ENCODE results near the gene SLC43A1. TPM values are rescaled to one million over a fixed set of nuclear protein-coding genes. Genes with fewer than 3 reads are reported as not detected.

SLC43A1 gene
- total RNA-seq, 1 experiment from 2014 or later, result 11.8 TPM

- ATAC-seq (no peak), DNase-seq (ENCODE audit: low read depth, low spot score) (no peak)
- H4K20me1 ChIP-seq (ENCODE audit: insufficient read depth), result no peaks in the 10 kb centered on the region
- no TSS peak for BruUV-seq (replicated peaks)
- H3K4me2 ChIP-seq (ENCODE audit: low read length), result no peak overlapping the region
- RAD21 ChIA-PET (ENCODE audit: low non-redundant PET in 1 of 2, low total read pairs in 2 of 2, uncharacterized antibody in 2 of 2, unreplicated experiment in 2 of 2), result no interaction called here
- TF ChIP-seq ZFX (IDR thresholded peaks at IDR 0.05), result no peak
- no peak for TF ChIP-seq ELF1 (IDR thresholded peaks at IDR 0.05; ENCODE audit: borderline replicate concordance, low read depth)
- no peak for TF ChIP-seq EZH2 (IDR thresholded peaks at IDR 0.05)
- no peak for TF ChIP-seq SP1 (IDR thresholded peaks at IDR 0.05; ENCODE audit: low read depth)
- TF ChIP-seq RAD21 (IDR thresholded peaks at IDR 0.05; ENCODE audit: low read depth), result no peak
- TF ChIP-seq EGR1 (IDR thresholded peaks at IDR 0.05; ENCODE audit: low read depth), result no peak
- no peak for TF ChIP-seq CBX3 (IDR thresholded peaks at IDR 0.05; ENCODE audit: low read depth)
- no peak for TF ChIP-seq ZNF274 (IDR thresholded peaks at IDR 0.05; ENCODE audit: low read depth, low read length)
- TF ChIP-seq ATF3 (IDR thresholded peaks at IDR 0.05), result no peak
- TF ChIP-seq YY1 (IDR thresholded peaks at IDR 0.05; ENCODE audit: extremely low read depth, insufficient replicate concordance, low read depth, low read length), result no peak
- no peak for TF ChIP-seq EZH2phosphoT487 (IDR thresholded peaks at IDR 0.05; ENCODE audit: borderline replicate concordance)
- no peak for TF ChIP-seq TCF7L2 (IDR thresholded peaks at IDR 0.05; ENCODE audit: borderline replicate concordance, extremely low read depth, insufficient read depth, insufficient read length)
- TF ChIP-seq SIN3A (IDR thresholded peaks at IDR 0.05; ENCODE audit: low read depth), result no peak
- no peak for TF ChIP-seq JUND (IDR thresholded peaks at IDR 0.05)
- TF ChIP-seq CTCF (IDR thresholded peaks at IDR 0.05 in 2 of 3, conservative IDR thresholded peaks at IDR 0.05 in 1 of 3; ENCODE audit: borderline replicate concordance in 1 of 3, insufficient read depth in 1 of 3, low read depth in 2 of 3, low read length in 2 of 3), result no peak
- H3K79me2 ChIP-seq (ENCODE audit: insufficient read depth, low read length), result no peaks in the 10 kb centered on the region
- POLR2A ChIA-PET, result no interaction called here
- H3K27me3 ChIP-seq (ENCODE audit: insufficient read depth, low read length), result no peaks in the 10 kb centered on the region
- H3K9me3 ChIP-seq (ENCODE audit: control insufficient read depth in 1 of 2, insufficient read depth in 1 of 2, low read depth in 1 of 2, low read length in 2 of 2), result no peaks in the 10 kb centered on the region
- H3K4me1 ChIP-seq (ENCODE audit: control insufficient read depth in 1 of 2, insufficient read depth in 2 of 2, low read length in 2 of 2), result no peaks in the 10 kb centered on the region
- intact Hi-C loops (cut with micrococcal nuclease), result no loop called here
- no peak overlapping the region for H2AFZ ChIP-seq (ENCODE audit: low read depth, low read length, poor library complexity, severe bottlenecking)
- no peak overlapping the region for H3K4me3 ChIP-seq (replicated peaks in 1 of 2; ENCODE audit: low read depth in 1 of 2, low read length in 2 of 2)
- no peaks in the 10 kb centered on the region for H3K9me2 ChIP-seq (ENCODE audit: insufficient read depth)
- no peak overlapping the region for H3K9ac ChIP-seq (ENCODE audit: low read length)
- peaks cover 0 to 5% of the 10 kb centered on the region in 2 experiments; a peak in 2 of 4 replicates for H3K36me3 ChIP-seq (ENCODE audit: control insufficient read depth in 1 of 2, insufficient read depth in 2 of 2, low read length in 2 of 2)
- no peak overlapping the region for H3K27ac ChIP-seq (ENCODE audit: low read depth, low read length)
- CTCF ChIA-PET, result interaction anchor here (0.6 to 1.2 kb wide), 4 partner anchors 15 to 155 kb away, joined by 3 to 4 read pairs (median 3); no protein-coding TSS in a partner anchor
These were observed 42.1 kb downstream of the SLC43A1 start for GRCh38 chr11:57473285-57473841.
